ENCODE data around the gene CITED4. TPM values are rescaled to one million over a fixed set of nuclear protein-coding genes. Genes with fewer than 3 reads are reported as not detected.

The CITED4 gene
- total RNA-seq, 2 donors from 2014 or later, result 8.3 to 9.5 TPM

DNA sequence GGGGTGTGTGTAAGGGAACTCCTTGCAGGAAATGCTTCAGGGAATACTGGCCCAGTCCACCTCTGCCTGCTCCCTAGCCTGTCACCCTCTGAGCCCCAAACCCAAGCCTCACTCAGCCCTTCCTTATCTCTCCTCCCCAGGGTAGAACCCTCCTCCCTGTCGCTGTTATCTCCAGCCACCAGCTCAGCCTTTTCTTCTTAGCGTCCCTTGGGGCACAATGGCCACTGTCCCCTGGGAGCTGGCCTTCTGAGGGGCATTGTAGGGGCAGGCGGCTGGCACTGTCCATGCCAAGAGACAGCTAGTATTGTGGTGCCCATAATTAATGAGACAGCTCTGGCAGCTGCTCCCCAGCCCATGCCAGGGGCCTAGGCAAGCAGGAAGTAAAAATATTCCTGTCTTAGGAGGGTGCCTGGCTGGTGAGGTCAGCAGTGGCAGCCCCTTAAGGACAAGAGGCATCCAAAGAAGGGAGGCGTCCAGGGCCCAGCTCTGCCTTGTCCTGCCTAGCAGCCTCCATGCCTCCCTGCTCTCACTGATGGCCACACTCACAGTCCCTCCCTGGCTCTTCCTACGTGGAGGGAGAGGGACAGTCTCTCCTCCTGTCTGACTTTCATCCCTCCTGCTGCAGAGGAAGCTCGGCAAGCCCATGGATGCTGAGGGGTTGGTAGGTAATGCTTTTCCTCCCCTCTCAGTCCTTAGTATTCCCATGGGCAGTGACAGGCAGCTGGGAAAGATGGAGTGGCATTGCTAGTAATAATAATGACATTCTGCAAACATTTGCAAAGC, 41.1 kb downstream of the CITED4 start:
- DNase-seq (ENCODE audit: low spot score), result no peak
- intact Hi-C loops (cut with DNase I), result loop anchor here in 1 of 2 donors (10.0 kb wide), 1 partner anchor 186 kb away; no protein-coding TSS in a partner anchor

DNA sequence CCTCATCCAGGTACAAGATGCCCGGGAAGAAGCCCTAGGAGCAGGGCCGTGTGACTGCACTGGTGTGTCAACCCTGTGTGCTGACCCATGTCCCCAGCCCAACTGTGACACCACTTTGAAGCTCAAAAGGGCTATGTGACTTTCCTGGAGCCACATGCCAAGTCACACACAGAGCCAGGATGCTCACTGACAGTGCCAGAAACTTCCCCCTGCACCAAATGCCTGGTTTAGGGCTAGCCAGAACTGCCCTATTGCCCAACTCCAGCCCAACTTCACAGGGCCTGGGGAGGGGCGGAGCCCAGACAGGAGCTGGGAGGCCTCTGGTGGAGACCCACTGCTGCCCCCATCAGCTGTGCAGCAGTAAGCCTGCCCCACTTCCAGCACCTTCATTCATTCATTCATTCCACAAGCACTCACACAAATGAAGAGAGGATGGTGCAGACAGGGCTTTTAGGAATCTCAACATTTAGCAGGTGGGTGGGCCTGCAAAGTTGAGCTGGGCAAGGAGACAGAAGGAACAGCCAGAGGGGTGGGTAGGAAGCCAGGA, 41.8 kb downstream of the CITED4 start:
- no peak for DNase-seq (ENCODE audit: low spot score)
- intact Hi-C loops (cut with DNase I), result loop anchor here in 1 of 2 donors (10.0 kb wide), 1 partner anchor 186 kb away; no protein-coding TSS in a partner anchor

DNA sequence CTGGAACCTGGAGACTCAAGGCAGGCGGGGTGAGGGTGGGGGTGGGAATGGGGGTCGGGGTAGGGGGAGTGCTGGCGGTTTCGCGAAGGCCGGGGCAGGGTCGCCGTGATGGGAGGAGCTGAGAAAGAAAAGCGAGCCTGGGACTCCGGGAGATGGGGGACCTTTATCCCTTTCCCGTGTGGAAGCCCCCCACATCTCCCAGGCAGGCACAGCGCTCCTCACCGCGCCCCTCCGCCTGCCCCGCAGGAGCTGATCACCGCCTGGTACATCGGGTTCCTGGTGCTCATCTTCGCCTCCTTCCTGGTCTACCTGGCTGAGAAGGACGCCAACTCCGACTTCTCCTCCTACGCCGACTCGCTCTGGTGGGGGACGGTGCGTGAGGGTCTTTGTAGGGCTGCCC, 43.1 kb downstream of the CITED4 start:
- no peak for DNase-seq (ENCODE audit: low spot score)
- intact Hi-C loops (cut with DNase I), result no loop called here

DNA sequence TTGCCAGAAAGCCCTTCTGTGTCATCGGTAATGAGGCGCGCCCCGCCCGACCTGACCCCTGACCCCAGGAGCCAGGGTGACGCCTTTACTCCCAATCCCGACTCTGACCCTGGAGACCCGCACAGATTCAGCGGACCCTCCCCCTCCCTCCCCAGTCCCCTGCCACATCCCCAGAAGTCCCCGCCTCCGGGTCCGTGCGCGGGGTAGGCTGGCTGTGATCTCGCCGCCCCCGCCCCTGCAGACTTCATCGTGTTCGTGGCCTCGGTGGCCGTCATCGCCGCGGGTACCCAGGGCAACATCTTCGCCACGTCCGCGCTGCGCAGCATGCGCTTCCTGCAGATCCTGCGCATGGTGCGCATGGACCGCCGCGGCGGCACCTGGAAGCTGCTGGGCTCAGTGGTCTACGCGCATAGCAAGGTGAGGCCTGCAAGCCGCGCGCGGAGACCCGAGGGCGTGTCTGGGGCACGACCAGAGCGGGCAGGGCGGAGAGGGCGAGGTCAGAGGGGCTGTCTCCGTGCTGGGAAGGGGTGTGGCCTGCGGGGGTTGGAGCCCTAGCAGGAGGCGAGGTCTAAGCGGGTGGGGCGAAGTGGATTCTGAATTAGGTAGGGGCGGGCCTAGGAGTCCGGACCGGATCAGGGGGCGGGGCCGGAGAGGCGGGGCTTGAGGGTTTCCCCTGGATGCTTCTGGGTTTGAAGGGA, 43.8 kb downstream of the CITED4 start:
- DNase-seq (ENCODE audit: low spot score), result peak; percentile 87
- intact Hi-C loops (cut with DNase I), result loop anchor here in 1 of 2 donors (1.0 kb wide), 1 partner anchor 32 kb away; no protein-coding TSS in a partner anchor

DNA sequence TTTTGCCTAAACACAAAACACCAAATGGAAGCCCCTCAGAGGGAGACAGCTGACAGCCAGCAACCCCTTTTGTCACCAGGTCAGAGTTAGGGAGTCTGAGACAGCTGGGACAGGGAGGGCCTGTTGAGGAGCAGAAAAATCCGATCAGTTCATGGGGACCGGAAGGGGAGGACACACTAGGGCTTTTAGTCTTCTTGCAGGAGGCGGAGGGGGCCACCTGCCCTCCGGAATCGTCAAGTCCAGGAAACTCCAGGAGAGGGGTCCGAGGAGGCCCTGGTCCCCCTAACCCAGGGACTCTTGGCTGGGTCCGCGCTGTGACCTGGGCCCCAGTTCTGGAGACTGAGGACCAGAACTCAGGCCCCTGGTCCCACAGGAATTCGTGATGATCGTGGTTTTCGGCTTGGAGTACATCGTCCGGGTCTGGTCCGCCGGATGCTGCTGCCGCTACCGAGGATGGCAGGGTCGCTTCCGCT, 44.3 kb downstream of the CITED4 start:
- intact Hi-C loops (cut with DNase I), result loop anchor here in 1 of 2 donors (1.0 kb wide), 1 partner anchor 32 kb away; no protein-coding TSS in a partner anchor
- DNase-seq (ENCODE audit: low spot score), result no peak

DNA sequence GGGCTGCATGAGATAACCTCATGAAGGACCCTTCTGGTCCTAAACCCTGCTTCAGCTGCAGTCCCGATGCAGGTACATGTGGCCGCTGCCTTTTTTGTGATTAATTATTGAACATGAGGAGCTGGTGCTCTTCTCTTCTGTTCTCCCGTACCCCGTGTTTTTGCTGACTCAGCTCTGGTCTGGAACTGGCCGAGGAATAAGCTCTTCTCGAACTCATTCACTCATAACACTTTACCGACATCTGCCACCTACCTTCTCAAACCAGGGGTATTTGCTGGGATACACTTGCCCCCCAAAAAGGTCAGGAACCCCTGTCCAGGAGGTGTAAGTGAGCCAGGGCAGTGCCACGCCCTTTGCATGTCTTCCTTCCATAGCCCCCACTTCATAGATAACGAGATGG, 46.7 kb downstream of the CITED4 start:
- no peak for DNase-seq (ENCODE audit: low spot score)
- intact Hi-C loops (cut with DNase I), result no loop called here

Other genes starting within 250 kb of the CITED4 start
- gene RIMS3, start 196.7 kb downstream of the CITED4 start, total RNA-seq, result 10 to 100 TPM in 1 of 2 donors, 1 to 10 TPM in 1; 8.2 to 11.2 TPM
- gene NFYC, start 170.7 kb downstream of the CITED4 start, total RNA-seq, result 10 to 100 TPM; 33.5 to 44.8 TPM
- gene KCNQ4, start 78.6 kb downstream of the CITED4 start, total RNA-seq, result 10 to 100 TPM; 10.3 to 11.4 TPM
- 10 to 100 TPM; 37.7 to 39.1 TPM for gene CTPS1, start 117.3 kb upstream of the CITED4 start, total RNA-seq
- gene SLFNL1, start 159.4 kb upstream of the CITED4 start, total RNA-seq, result under 1 TPM; 0.14 to 0.38 TPM

Measured in posterior vena cava (tissue), 2 donors.